H1 (cell line): Measurements from ENCODE around the gene GALNT5. TPM values are rescaled to one million over a fixed set of nuclear protein-coding genes. Genes with fewer than 3 reads are reported as not detected.

Experiments
- ATF2 ChIP-seq: IDR thresholded peaks from 2 replicates; pipeline ENCODE4 v1.6.1; 2012; ENCODE audit warnings: low read length, inconsistent platforms
- ATF3 ChIP-seq: IDR thresholded peaks from 2 replicates; pipeline ENCODE4 v1.6.1; 2011; ENCODE audit warnings: low read depth, mild to moderate bottlenecking, low read length; ENCODE audit not compliant: insufficient read depth
- BACH1 ChIP-seq: IDR thresholded peaks from 2 replicates; pipeline ENCODE4 v1.6.1; 2012; ENCODE audit warnings: low read length, improper control_type of control experiment
- CHD7 ChIP-seq: fragments of 300-600 bp; sonication (generic); IDR thresholded peaks from 2 replicates; pipeline ENCODE4 v1.7.1; 2012; ENCODE audit warnings: low read length, moderate library complexity, mild to moderate bottlenecking, inconsistent platforms; ENCODE audit not compliant: insufficient replicate concordance
- SAP30 ChIP-seq: fragments of 300-600 bp; sonication (generic); IDR thresholded peaks from 2 replicates; pipeline ENCODE4 v1.7.1; 2012; ENCODE audit warnings: low read length, moderate library complexity, mild to moderate bottlenecking, inconsistent platforms; ENCODE audit not compliant: insufficient read depth, insufficient replicate concordance
- USF2 ChIP-seq: IDR thresholded peaks from 2 replicates; pipeline ENCODE4 v1.6.1; 2011; ENCODE audit warnings: low read length, improper control_type of control experiment
- ZNF274 ChIP-seq: IDR thresholded peaks from 2 replicates; pipeline ENCODE4 v1.7.0; 2012; ENCODE audit warnings: low read length, borderline replicate concordance; ENCODE audit errors: extremely low read depth
- polyA plus RNA-seq, 7 experiments: library from polyadenylated mRNA; depleted of rRNA in 3 of 7; stranded (reverse) in 5 of 7; unstranded in 2 of 7; fragments of >200 nt in 5 of 7; fragments of 200-250 nt in 2 of 7; gene quantifications; 1 replicate in 5 of 7; 2 replicates in 1 of 7; 4 replicates in 1 of 7; pipeline versions ENCODE4 v1.2.1 to v1.2.3, GENCODE V29; 2011 to 2013; ENCODE audit warnings: missing spikeins in 2 of 7, mixed read lengths in 2 of 7
- total RNA-seq: library from RNA; stranded (reverse); fragmentation: NEBNext Ultra II Directional; extraction: Animal tissue kit (Norgen Biotek cat#: 25700); gene quantifications from 2 replicates; pipeline ENCODE4 v1.2.1, GENCODE V29; 2021

Gene GALNT5
- total and polyA plus RNA-seq, 2 of the 8 experiments (the other 6 are each of a cell fraction or from before 2014, with no cell fraction given) = 0.02 to 0.06 TPM

GRCh38 chr2:157305723-157306110, 48.2 kb downstream of the GALNT5 start (continued):
- TF ChIP-seq CHD7 (no peak), ATF2 (no peak), SAP30 (no peak), BACH1 (no peak), ATF3 (no peak), ZNF274 (no peak), USF2 (no peak)
- TF ChIP-seq, all 59 proteins: peak for 0
